Measurements from ENCODE around the gene HERC2.

GRCh38 chr15:28107904-28108275 is 214.1 kb downstream of the HERC2 start:
- TF ChIP-seq CTCF (IDR thresholded peaks at IDR 0.05) (no peak), GABPA (IDR thresholded peaks at IDR 0.05; ENCODE audit: low read depth) (no peak), ELF1 (IDR thresholded peaks at IDR 0.05) (no peak), RAD21 (IDR thresholded peaks at IDR 0.05; ENCODE audit: low read length) (no peak)

All from SK-N-SH (cell line).